ENCODE measurements around the gene CD109.

- TF ChIP-seq CTCF (IDR thresholded peaks at IDR 0.05) (no peak), POLR2AphosphoS5 (IDR thresholded peaks at IDR 0.05) (no peak)
These were observed 5.9 kb upstream of the CD109 start for GRCh38 chr6:73690056-73690455.
